Suprapubic skin (tissue), 4 donors: Measurements from ENCODE around the gene GPR157. TPM values are rescaled to one million over a fixed set of nuclear protein-coding genes. Genes with fewer than 3 reads are reported as not detected.

Source experiments
- DNase-seq, 2 donors: peaks; one replicate each; pipeline ENCODE4 v3.0.0-alpha.2; 2019; ENCODE audit warnings: low spot score in 2 of 2
- H3K27ac ChIP-seq: fragments of 200-600 bp; sonication (generic); one replicate; pipeline ENCODE4 v1.5.1; 2019
- H3K27me3 ChIP-seq: fragments of 200-600 bp; sonication (generic); one replicate; pipeline ENCODE4 v1.5.1; 2019
- H3K36me3 ChIP-seq: fragments of 200-600 bp; sonication (generic); one replicate; pipeline ENCODE4 v1.5.1; 2019
- H3K4me1 ChIP-seq: fragments of 200-600 bp; sonication (generic); one replicate; pipeline ENCODE4 v1.5.1; 2019
- H3K4me3 ChIP-seq: fragments of 200-600 bp; sonication (generic); one replicate; pipeline ENCODE4 v1.5.1; 2019; ENCODE audit warnings: mild to moderate bottlenecking
- H3K9me3 ChIP-seq: fragments of 200-600 bp; sonication (generic); one replicate; pipeline ENCODE4 v1.5.1; 2019
- CTCF ChIP-seq, 2 donors: fragments of 200-600 bp in 1 of 2; fragments of 450-650 bp in 1 of 2; sonication (generic) in 1 of 2; IDR thresholded peaks; one replicate each; pipeline ENCODE4 v1.5.1; 2016 to 2019; ENCODE audit warnings: antibody characterized with exemption in 2 of 2, mild to moderate bottlenecking in 1 of 2, moderate library complexity in 1 of 2
- EP300 ChIP-seq: sonication (generic); formaldehyde crosslinking; IDR thresholded peaks from one replicate; pipeline ENCODE4 v1.6.1; 2017; ENCODE audit warnings: antibody characterized with exemption
- POLR2A ChIP-seq, 2 donors: fragments of 450-650 bp; IDR thresholded peaks; one replicate each; pipeline ENCODE4 v1.6.1; 2017; ENCODE audit warnings: antibody characterized with exemption in 2 of 2, mild to moderate bottlenecking in 2 of 2, moderate library complexity in 2 of 2
- POLR2AphosphoS5 ChIP-seq, 3 donors: sonication (generic); formaldehyde crosslinking; IDR thresholded peaks; one replicate each; pipeline ENCODE4 v1.6.1; 2017; ENCODE audit warnings: antibody characterized with exemption in 3 of 3
- WGBS: methylation state at CpG from one replicate; pipeline ENCODE4 v1.1.5; 2018; 5-methylcytosine and 5-hydroxymethylcytosine counted together
- total RNA-seq, 4 donors: library from RNA; depleted of rRNA; stranded (reverse); fragments of >200 nt; gene quantifications; one replicate each; pipeline ENCODE4 v1.1.0, GENCODE V29; 2016

Gene GPR157
- total RNA-seq, 4 donors from 2014 or later = 38.9 to 62.8 (median 44.2) TPM

DNA sequence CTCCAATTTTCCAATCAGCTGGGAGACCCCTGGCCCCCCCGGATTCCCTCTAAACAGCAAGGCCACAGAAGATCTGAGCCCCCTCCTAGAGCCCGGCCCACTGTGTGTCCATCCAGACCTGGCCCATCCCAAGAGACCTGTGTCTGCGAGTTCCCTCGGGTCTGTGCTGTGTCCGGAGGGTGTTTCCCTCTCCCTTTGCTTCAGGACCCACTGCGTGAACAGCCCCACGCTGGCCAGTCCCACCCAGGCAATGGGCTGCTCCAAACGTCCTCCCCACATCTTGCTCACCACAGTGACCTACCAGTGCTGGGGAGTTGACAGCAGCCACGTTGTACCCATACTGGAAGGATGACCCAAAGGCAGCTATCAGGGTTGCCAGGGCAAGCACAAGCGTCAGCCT, 71.1 kb downstream of the GPR157 start:
- H3K4me3 ChIP-seq = no peak overlapping the region
- H3K27me3 ChIP-seq = no peaks in the 10 kb centered on the region
- H3K9me3 ChIP-seq = no peaks in the 10 kb centered on the region
- H3K27ac ChIP-seq = no peak overlapping the region
- DNase-seq = no peak
- no peaks in the 10 kb centered on the region for H3K36me3 ChIP-seq
- TF ChIP-seq CTCF (IDR thresholded peaks at IDR 0.05) (no peak), POLR2A (IDR thresholded peaks at IDR 0.05) (no peak), POLR2AphosphoS5 (IDR thresholded peaks at IDR 0.05) (no peak), EP300 (no peak)
- peaks cover 4% of the 10 kb centered on the region for H3K4me1 ChIP-seq
- 75% methylated on average over 7 of the region's 10 CpGs for WGBS

DNA sequence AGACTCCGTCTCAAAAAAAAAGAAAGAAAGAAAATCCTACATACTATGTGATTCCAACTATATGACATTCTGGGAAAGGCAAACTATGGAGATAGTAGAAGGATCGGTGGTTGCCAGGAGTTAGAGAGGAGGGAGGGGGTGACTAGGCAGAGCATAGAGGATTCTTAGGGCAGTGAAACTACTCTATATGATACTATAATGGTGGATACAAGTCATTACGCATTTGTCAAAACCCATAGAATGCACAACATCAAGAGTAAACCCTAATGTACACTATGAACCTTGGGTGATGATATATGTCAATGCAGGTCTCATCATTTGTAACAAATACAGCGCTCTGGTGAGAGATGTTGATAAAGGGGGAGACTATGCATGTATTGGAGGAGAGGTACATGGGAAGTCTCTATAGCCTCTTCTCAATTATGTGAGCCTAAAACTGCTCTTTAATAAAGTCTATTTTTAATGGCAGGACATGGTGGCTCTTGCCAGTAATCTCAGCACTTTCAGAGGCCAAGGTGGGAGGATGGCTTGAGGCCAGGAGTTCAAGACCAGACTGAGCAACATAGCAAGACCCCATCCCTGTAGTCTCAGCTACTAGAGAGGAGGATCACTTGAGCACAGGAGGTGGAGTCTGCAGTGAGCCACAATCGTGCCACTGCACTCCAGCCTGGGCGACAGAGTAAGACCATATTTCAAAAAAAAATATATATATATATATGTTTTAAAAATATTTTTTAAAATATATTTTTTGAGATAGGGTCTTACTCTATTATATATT, 76.4 kb downstream of the GPR157 start:
- Histone ChIP-seq H3K27me3 (no peaks in the 10 kb centered on the region), H3K9me3 (no peaks in the 10 kb centered on the region), H3K4me3 (no peak overlapping the region), H3K27ac (no peak overlapping the region), H3K36me3 (no peaks in the 10 kb centered on the region), H3K4me1 (no peaks in the 10 kb centered on the region)
- 96% methylated on average over 6 of the region's 6 CpGs for WGBS
- no peak for TF ChIP-seq EP300
- TF ChIP-seq CTCF (IDR thresholded peaks at IDR 0.05) = no peak
- TF ChIP-seq POLR2A (IDR thresholded peaks at IDR 0.05) = no peak
- no peak for TF ChIP-seq POLR2AphosphoS5 (IDR thresholded peaks at IDR 0.05)
- DNase-seq = no peak

DNA sequence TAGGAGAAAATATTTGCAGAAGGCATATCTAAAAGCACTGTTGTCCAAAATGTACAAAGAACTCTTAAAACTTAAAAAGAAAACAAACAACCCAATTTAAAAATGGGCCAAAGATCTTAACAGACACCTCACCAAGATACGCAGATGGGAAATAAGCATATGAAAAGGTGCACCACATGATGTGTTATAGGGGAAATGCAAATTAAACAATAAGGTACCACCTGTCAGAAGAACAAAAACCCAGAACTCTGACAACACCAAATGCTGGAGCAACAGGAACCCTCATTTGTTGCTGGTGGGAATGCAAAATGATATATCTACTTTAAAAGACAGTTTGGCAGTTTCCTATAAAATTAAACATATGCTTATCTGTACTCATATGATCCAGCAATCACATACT, 77.5 kb downstream of the GPR157 start:
- Histone ChIP-seq H3K27me3 (no peaks in the 10 kb centered on the region), H3K9me3 (no peaks in the 10 kb centered on the region), H3K4me1 (no peaks in the 10 kb centered on the region), H3K4me3 (no peak overlapping the region), H3K27ac (no peak overlapping the region), H3K36me3 (no peaks in the 10 kb centered on the region)
- TF ChIP-seq EP300 (no peak), POLR2AphosphoS5 (IDR thresholded peaks at IDR 0.05) (no peak), POLR2A (IDR thresholded peaks at IDR 0.05) (no peak), CTCF (IDR thresholded peaks at IDR 0.05) (no peak)
- 72% methylated on average over 1 of the region's 1 CpG for WGBS
- no peak for DNase-seq

GRCh38 chr1:9050803-9051202, 78.1 kb downstream of the GPR157 start:
- H3K27ac ChIP-seq = no peak overlapping the region
- TF ChIP-seq POLR2AphosphoS5 (IDR thresholded peaks at IDR 0.05) = no peak
- TF ChIP-seq EP300 = no peak
- TF ChIP-seq POLR2A (IDR thresholded peaks at IDR 0.05) = no peak
- no peak for TF ChIP-seq CTCF (IDR thresholded peaks at IDR 0.05)
- whole genome bisulfite sequencing = 74% methylated on average over 3 of the region's 3 CpGs
- no peak overlapping the region for H3K4me3 ChIP-seq
- no peak for DNase-seq
- no peaks in the 10 kb centered on the region for H3K36me3 ChIP-seq
- no peaks in the 10 kb centered on the region for H3K9me3 ChIP-seq
- no peaks in the 10 kb centered on the region for H3K27me3 ChIP-seq
- no peaks in the 10 kb centered on the region for H3K4me1 ChIP-seq

Other genes with a start within 250 kb of the GPR157 start
- 10 to 100 TPM in 3 of 4 donors, 1 to 10 TPM in 1; 9.5 to 57.9 (median 38.7) TPM for gene CA6, start 183.2 kb downstream of the GPR157 start, total RNA-seq
- not detected for gene SLC2A7, start 102.7 kb downstream of the GPR157 start, total RNA-seq
- 1 to 10 TPM; 3.3 to 6.5 (median 3.8) TPM for gene SLC2A5, start 59.5 kb downstream of the GPR157 start, total RNA-seq
- 100 to 1,000 TPM in 2 of 4 donors, 10 to 100 TPM in 2; 83.6 to 130 (median 106) TPM for gene H6PD, start 105.7 kb upstream of the GPR157 start, total RNA-seq
- gene SPSB1, start 163.8 kb upstream of the GPR157 start, total RNA-seq = 10 to 100 TPM; 28.3 to 49.2 (median 42.1) TPM